Naive thymus-derived CD8-positive, alpha-beta T cell (primary cell): Measurements from ENCODE around the gene MAGI2. TPM values are rescaled to one million over a fixed set of nuclear protein-coding genes. Genes with fewer than 3 reads are reported as not detected.

ENCODE experiments used
- ATAC-seq, 2 donors: fragments of 150-1000 bp; cut with Tn5 transposase in 1 of 2; sonication (Bioruptor Pico), chemical (Tn5 transposase) in 1 of 2; 1 replicate in 1 of 2; 2 replicates in 1 of 2; pipeline ENCODE4 v1.10.0; 2021; ENCODE audit warnings: mild to moderate bottlenecking in 2 of 2, moderate library complexity in 2 of 2
- POLR2A ChIA-PET: fragments of 350-600 bp; sonication (Branson Sonifier 250); formaldehyde crosslinking; loops from one replicate; lab custom pipeline; 2021; ENCODE audit warnings: antibody characterized with exemption; lab: Charles Lee
- DNase-seq, 10 donors: peaks; one replicate each; pipeline versions ENCODE4 v3.0.0 to v3.0.0-alpha.2; 2020 to 2022
- H3K27ac Mint-ChIP-seq, 10 donors: one replicate each; pipeline ENCODE4 v1.8.0; 2020 to 2022; ENCODE audit warnings: mild to moderate bottlenecking in 10 of 10, mixed read lengths in 10 of 10, moderate library complexity in 4 of 10, inconsistent platforms in 1 of 10
- H3K27me3 Mint-ChIP-seq, 5 donors: one replicate each; pipeline ENCODE4 v1.8.0; 2021 to 2022; ENCODE audit warnings: mixed read lengths in 5 of 5
- H3K36me3 Mint-ChIP-seq, 3 donors: one replicate each; pipeline ENCODE4 v1.8.0; 2020 to 2022; ENCODE audit warnings: mixed read lengths in 3 of 3, mild to moderate bottlenecking in 2 of 3, inconsistent platforms in 1 of 3
- H3K4me1 Mint-ChIP-seq, 4 donors: one replicate each; pipeline ENCODE4 v1.8.0; 2021 to 2022; ENCODE audit warnings: mixed read lengths in 4 of 4
- H3K4me3 Mint-ChIP-seq, 10 donors: one replicate each; pipeline ENCODE4 v1.8.0; 2020 to 2022; ENCODE audit warnings: mild to moderate bottlenecking in 10 of 10, mixed read lengths in 10 of 10, moderate library complexity in 6 of 10, inconsistent platforms in 1 of 10
- H3K9me3 Mint-ChIP-seq, 9 donors: one replicate each; pipeline ENCODE4 v1.8.0; 2020 to 2022; ENCODE audit warnings: mixed read lengths in 9 of 9, mild to moderate bottlenecking in 3 of 9, inconsistent platforms in 1 of 9, moderate library complexity in 1 of 9
- polyA plus RNA-seq, 3 donors: library from polyadenylated mRNA; unstranded; fragments of 300-500 nt; fragmentation: Illumina TruSeq; gene quantifications; one replicate each; pipeline ENCODE4 v1.2.3, GENCODE V29; 2021
- total RNA-seq, 8 experiments: library from RNA in 2 of 8; stranded (reverse) in 2 of 8; gene quantifications; one replicate each; pipeline ENCODE4 v1.2.3 and lab custom pipeline; 2021 to 2026

The MAGI2 gene
- total and polyA plus RNA-seq, 5 experiments from 2014 or later: 0.02 to 0.65 (median 0.37) TPM; not detected in 1

- no peak for DNase-seq
- H3K27me3 Mint-ChIP-seq: no peaks in the 10 kb centered on the region
- no peaks in the 10 kb centered on the region for H3K4me1 Mint-ChIP-seq
- H3K27ac Mint-ChIP-seq: no peak overlapping the region
- POLR2A ChIA-PET: no interaction called here
- no peaks in the 10 kb centered on the region for H3K36me3 Mint-ChIP-seq
- no peak for ATAC-seq
- H3K9me3 Mint-ChIP-seq: peaks cover 0 to 11% (median 0%) of the 10 kb centered on the region in 9 donors
- H3K4me3 Mint-ChIP-seq: no peak overlapping the region
Observed at GRCh38 chr7:78953090-78953489, 500.4 kb downstream of the MAGI2 start.

- H3K27me3 Mint-ChIP-seq: no peaks in the 10 kb centered on the region
- H3K4me1 Mint-ChIP-seq: no peaks in the 10 kb centered on the region
- no peak overlapping the region for H3K4me3 Mint-ChIP-seq
- ATAC-seq (no peak), DNase-seq (no peak)
- POLR2A ChIA-PET: no interaction called here
- peaks cover 0 to 8% (median 0%) of the 10 kb centered on the region in 9 donors for H3K9me3 Mint-ChIP-seq
- no peaks in the 10 kb centered on the region for H3K36me3 Mint-ChIP-seq
- H3K27ac Mint-ChIP-seq: peak overlapping the region in 1 of 10 donors; percentile 23
Observed at GRCh38 chr7:78939669-78940068, 513.8 kb downstream of the MAGI2 start.

GRCh38 chr7:78924581-78924980 is 528.9 kb downstream of the MAGI2 start:
- Mint-ChIP-seq H3K9me3 (peaks cover 0 to 14% (median 3%) of the 10 kb centered on the region in 9 donors), H3K36me3 (no peaks in the 10 kb centered on the region), H3K27ac (no peak overlapping the region), H3K4me1 (no peaks in the 10 kb centered on the region), H3K4me3 (no peak overlapping the region), H3K27me3 (peaks cover 0 to 1% (median 0%) of the 10 kb centered on the region in 5 donors)
- POLR2A ChIA-PET: no interaction called here
- ATAC-seq (no peak), DNase-seq (no peak)

GRCh38 chr7:78912781-78913180 is 540.7 kb downstream of the MAGI2 start:
- ATAC-seq (no peak), DNase-seq (no peak)
- Mint-ChIP-seq H3K4me3 (no peak overlapping the region), H3K9me3 (peaks cover 0 to 12% (median 5%) of the 10 kb centered on the region in 9 donors), H3K36me3 (no peaks in the 10 kb centered on the region), H3K4me1 (no peaks in the 10 kb centered on the region), H3K27ac (no peak overlapping the region), H3K27me3 (peaks cover 0 to 1% (median 0%) of the 10 kb centered on the region in 5 donors)
- POLR2A ChIA-PET: no interaction called here

- Mint-ChIP-seq H3K4me1 (no peaks in the 10 kb centered on the region), H3K9me3 (peaks cover 0 to 18% (median 10%) of the 10 kb centered on the region in 9 donors), H3K27ac (no peak overlapping the region), H3K27me3 (no peaks in the 10 kb centered on the region), H3K4me3 (no peak overlapping the region), H3K36me3 (no peaks in the 10 kb centered on the region)
- no peak for ATAC-seq
- no peak for DNase-seq
- POLR2A ChIA-PET: no interaction called here
Observed at GRCh38 chr7:78906735-78907134, 546.7 kb downstream of the MAGI2 start.

GRCh38 chr7:78905436-78905835 is 548.0 kb downstream of the MAGI2 start:
- no peak overlapping the region for H3K4me3 Mint-ChIP-seq
- ATAC-seq: no peak

GRCh38 chr7:78904983-78905382 is 548.5 kb downstream of the MAGI2 start:
- POLR2A ChIA-PET: no interaction called here
- Mint-ChIP-seq H3K27me3 (no peaks in the 10 kb centered on the region), H3K4me3 (no peak overlapping the region), H3K4me1 (no peaks in the 10 kb centered on the region), H3K36me3 (peaks cover 0 to 4% (median 0%) of the 10 kb centered on the region in 3 donors), H3K27ac (no peak overlapping the region), H3K9me3 (peaks cover 0 to 25% (median 14%) of the 10 kb centered on the region in 9 donors)
- DNase-seq (no peak), ATAC-seq (no peak)

More at GRCh38 chr7:78905436-78905835, 548.0 kb downstream of the MAGI2 start:
- DNase-seq: no peak
- Mint-ChIP-seq H3K9me3 (peaks cover 0 to 21% (median 10%) of the 10 kb centered on the region in 9 donors), H3K36me3 (no peaks in the 10 kb centered on the region), H3K4me1 (no peaks in the 10 kb centered on the region), H3K27ac (no peak overlapping the region), H3K27me3 (no peaks in the 10 kb centered on the region)
- POLR2A ChIA-PET: no interaction called here

GRCh38 chr7:78901566-78901965 is 551.9 kb downstream of the MAGI2 start:
- DNase-seq: no peak
- POLR2A ChIA-PET: no interaction called here
- Mint-ChIP-seq H3K4me1 (no peaks in the 10 kb centered on the region), H3K36me3 (peaks cover 0 to 4% (median 0%) of the 10 kb centered on the region in 3 donors), H3K27ac (no peak overlapping the region), H3K27me3 (no peaks in the 10 kb centered on the region), H3K9me3 (peaks cover 2 to 28% (median 8%) of the 10 kb centered on the region in 9 donors), H3K4me3 (no peak overlapping the region)
- no peak for ATAC-seq

GRCh38 chr7:78900806-78901205 is 552.7 kb downstream of the MAGI2 start:
- H3K27me3 Mint-ChIP-seq: no peaks in the 10 kb centered on the region
- POLR2A ChIA-PET: no interaction called here
- peaks cover 0 to 4% (median 0%) of the 10 kb centered on the region in 3 donors for H3K36me3 Mint-ChIP-seq
- no peak overlapping the region for H3K4me3 Mint-ChIP-seq
- ATAC-seq (no peak), DNase-seq (no peak)
- no peak overlapping the region for H3K27ac Mint-ChIP-seq
- peaks cover 2 to 25% (median 8%) of the 10 kb centered on the region in 9 donors for H3K9me3 Mint-ChIP-seq
- no peaks in the 10 kb centered on the region for H3K4me1 Mint-ChIP-seq

- ATAC-seq (no peak), DNase-seq (no peak)
- Mint-ChIP-seq H3K9me3 (peaks cover 2 to 13% (median 7%) of the 10 kb centered on the region in 9 donors), H3K4me3 (no peak overlapping the region), H3K27me3 (no peaks in the 10 kb centered on the region), H3K4me1 (no peaks in the 10 kb centered on the region), H3K36me3 (peaks cover 0 to 4% (median 0%) of the 10 kb centered on the region in 3 donors), H3K27ac (no peak overlapping the region)
- POLR2A ChIA-PET: no interaction called here
Observed at GRCh38 chr7:78895393-78895792, 558.1 kb downstream of the MAGI2 start.

GRCh38 chr7:78879206-78879605 is 574.3 kb downstream of the MAGI2 start:
- H3K4me3 Mint-ChIP-seq: no peak overlapping the region
- no peak for ATAC-seq

GRCh38 chr7:78873117-78873516 is 580.4 kb downstream of the MAGI2 start:
- POLR2A ChIA-PET: no interaction called here

More at GRCh38 chr7:78879206-78879605, 574.3 kb downstream of the MAGI2 start:
- Mint-ChIP-seq H3K9me3 (peaks cover 4 to 51% (median 29%) of the 10 kb centered on the region in 9 donors), H3K27me3 (no peaks in the 10 kb centered on the region), H3K4me1 (no peaks in the 10 kb centered on the region), H3K27ac (no peak overlapping the region), H3K36me3 (peaks cover 0 to 9% (median 0%) of the 10 kb centered on the region in 3 donors)
- POLR2A ChIA-PET: no interaction called here
- DNase-seq: no peak

GRCh38 chr7:78864339-78864738 is 589.1 kb downstream of the MAGI2 start:
- Mint-ChIP-seq H3K4me3 (no peak overlapping the region), H3K9me3 (peaks cover 0 to 38% (median 9%) of the 10 kb centered on the region in 9 donors), H3K27me3 (no peaks in the 10 kb centered on the region), H3K36me3 (no peaks in the 10 kb centered on the region), H3K4me1 (no peaks in the 10 kb centered on the region), H3K27ac (no peak overlapping the region)
- no peak for ATAC-seq
- DNase-seq: no peak
- POLR2A ChIA-PET: no interaction called here

More at GRCh38 chr7:78873117-78873516, 580.4 kb downstream of the MAGI2 start:
- Mint-ChIP-seq H3K27me3 (no peaks in the 10 kb centered on the region), H3K9me3 (peaks cover under 1 to 30% (median 9%) of the 10 kb centered on the region in 9 donors), H3K36me3 (peaks cover 0 to 4% (median 0%) of the 10 kb centered on the region in 3 donors), H3K4me3 (no peak overlapping the region), H3K27ac (no peak overlapping the region), H3K4me1 (no peaks in the 10 kb centered on the region)
- DNase-seq: no peak
- ATAC-seq: no peak

GRCh38 chr7:78863281-78863680 is 590.2 kb downstream of the MAGI2 start:
- no peaks in the 10 kb centered on the region for H3K36me3 Mint-ChIP-seq
- H3K9me3 Mint-ChIP-seq: peaks cover 0 to 40% (median 9%) of the 10 kb centered on the region in 9 donors
- no peaks in the 10 kb centered on the region for H3K4me1 Mint-ChIP-seq
- H3K27ac Mint-ChIP-seq: no peak overlapping the region
- H3K4me3 Mint-ChIP-seq: no peak overlapping the region
- no peak for ATAC-seq
- POLR2A ChIA-PET: no interaction called here
- H3K27me3 Mint-ChIP-seq: no peaks in the 10 kb centered on the region
- no peak for DNase-seq
